IMR-90 (cell line): ENCODE results near the gene ULBP2. TPM values are rescaled to one million over a fixed set of nuclear protein-coding genes. Genes with fewer than 3 reads are reported as not detected.
"Not testable (repeated sequence)": the region's sequence is repeated elsewhere in the genome, so short reads cannot be mapped to it uniquely, and the experiment has no call there.

Experiments
- ATAC-seq: fragments of 200-7000 bp; cut with Tn5 transposase; 2 replicates; pipeline ENCODE4 v1.9.1; 2020; ENCODE audit warnings: low read depth, mild to moderate bottlenecking, moderate library complexity
- BruUV-seq: library from RNA; stranded (reverse); fragments of 400-500 nt; replicated peaks from 2 replicates; lab custom pipeline; 2021; lab: Mats Ljungman, UMichigan
- CTCF ChIA-PET: fragments of 300-600 bp; formaldehyde crosslinking; extraction: SDS; loops from one replicate; lab custom pipeline; 2021; ENCODE audit warnings: antibody characterized with exemption; lab: Yijun Ruan, JAX
- POLR2A ChIA-PET: fragments of 300-600 bp; sonication (Branson Sonifier 250); formaldehyde crosslinking; loops from one replicate; lab custom pipeline; 2022; ENCODE audit warnings: antibody characterized with exemption; ENCODE audit not compliant: unreplicated experiment; lab: Charles Lee
- DNase-seq: peaks from one replicate; pipeline ENCODE4 v3.0.0; 2013
- H2AFZ ChIP-seq: replicated peaks from 2 replicates; pipeline ENCODE3; 2013; ENCODE audit warnings: low read length, mild to moderate bottlenecking; ENCODE audit not compliant: poor library complexity
- H2AK5ac ChIP-seq: 2 replicates; pipeline ENCODE4 v1.6.1; 2013; ENCODE audit warnings: low read depth, low read length, inconsistent platforms
- H2AK9ac ChIP-seq: replicated peaks from 2 replicates; pipeline ENCODE3; 2013; ENCODE audit warnings: mild to moderate bottlenecking, low read depth, low read length, moderate library complexity; ENCODE audit not compliant: poor library complexity
- H2BK120ac ChIP-seq: 2 replicates; pipeline ENCODE4 v1.6.1; 2013; ENCODE audit warnings: low read depth, low read length, inconsistent platforms
- H2BK15ac ChIP-seq: 3 replicates; pipeline ENCODE4 v1.6.1; 2013; ENCODE audit warnings: low read depth, low read length, inconsistent platforms
- H2BK20ac ChIP-seq: 2 replicates; pipeline ENCODE4 v1.6.1; 2013; ENCODE audit warnings: low read depth, mild to moderate bottlenecking, inconsistent platforms, low read length, moderate library complexity
- H2BK5ac ChIP-seq: 2 replicates; pipeline ENCODE4 v1.6.1; 2013; ENCODE audit warnings: mild to moderate bottlenecking, low read depth, low read length, inconsistent platforms; ENCODE audit not compliant: poor library complexity, severe bottlenecking
- H3K14ac ChIP-seq: replicated peaks from 2 replicates; pipeline ENCODE4 v1.6.1; 2013; ENCODE audit warnings: low read depth, low read length, inconsistent platforms
- H3K18ac ChIP-seq: 2 replicates; pipeline ENCODE4 v1.6.1; 2013; ENCODE audit warnings: low read depth, low read length, control low read depth
- H3K23ac ChIP-seq: 2 replicates; pipeline ENCODE4 v1.6.1; 2013; ENCODE audit warnings: low read depth, low read length, inconsistent platforms
- H3K27ac ChIP-seq: 2 replicates; pipeline ENCODE4 v1.5.1; 2013; ENCODE audit warnings: mild to moderate bottlenecking, control low read depth, low read length; ENCODE audit not compliant: insufficient read depth
- H3K27me3 ChIP-seq: 2 replicates; pipeline ENCODE4 v1.6.1; 2013; ENCODE audit warnings: low read length; ENCODE audit not compliant: control insufficient read depth, insufficient read depth
- H3K36me3 ChIP-seq: 2 replicates; pipeline ENCODE4 v1.6.1; 2013; ENCODE audit warnings: low read length, mixed read lengths; ENCODE audit not compliant: control insufficient read depth, insufficient read depth
- H3K4ac ChIP-seq: 2 replicates; pipeline ENCODE4 v1.6.1; 2013; ENCODE audit warnings: low read depth, low read length, inconsistent platforms
- H3K4me1 ChIP-seq: 2 replicates; pipeline ENCODE4 v1.6.1; 2013; ENCODE audit warnings: low read length, mixed read lengths; ENCODE audit not compliant: control insufficient read depth, insufficient read depth
- H3K4me2 ChIP-seq: 2 replicates; pipeline ENCODE4 v1.6.1; 2013; ENCODE audit warnings: low read depth, mild to moderate bottlenecking, control low read depth, low read length, moderate library complexity
- H3K4me3 ChIP-seq: 2 replicates; pipeline ENCODE4 v1.5.1; 2013; ENCODE audit warnings: low read depth, mild to moderate bottlenecking, control low read depth, low read length, moderate library complexity; ENCODE audit not compliant: insufficient read depth
- H3K56ac ChIP-seq: 2 replicates; pipeline ENCODE4 v1.6.1; 2013; ENCODE audit warnings: low read length, inconsistent platforms; ENCODE audit not compliant: insufficient read depth; ENCODE audit errors: extremely low read depth
- H3K79me1 ChIP-seq, 2 experiments: 2 replicates each; pipeline ENCODE4 v1.6.1; 2013; ENCODE audit warnings: low read length in 2 of 2, inconsistent platforms in 1 of 2, low read depth in 1 of 2
- H3K9ac ChIP-seq: 2 replicates; pipeline ENCODE4 v1.6.1; 2013; ENCODE audit warnings: low read depth, low read length, control low read depth
- H3K9me1 ChIP-seq: 2 replicates; pipeline ENCODE4 v1.6.1; 2013; ENCODE audit warnings: low read length, inconsistent platforms; ENCODE audit not compliant: insufficient read depth
- H3K9me3 ChIP-seq: 2 replicates; pipeline ENCODE4 v1.6.1; 2013; ENCODE audit warnings: low read length; ENCODE audit not compliant: control insufficient read depth, insufficient read depth
- H4K20me1 ChIP-seq: 2 replicates; pipeline ENCODE4 v1.6.1; 2013; ENCODE audit warnings: low read length, inconsistent platforms; ENCODE audit not compliant: insufficient read depth
- H4K5ac ChIP-seq: 2 replicates; pipeline ENCODE4 v1.6.1; 2013; ENCODE audit warnings: mild to moderate bottlenecking, low read depth, low read length, control low read depth
- H4K8ac ChIP-seq, 2 experiments: 2 replicates each; pipeline ENCODE4 v1.6.1; 2013; ENCODE audit warnings: low read depth in 2 of 2, low read length in 2 of 2, control low read depth in 1 of 2, inconsistent platforms in 1 of 2
- H4K91ac ChIP-seq: 2 replicates; pipeline ENCODE4 v1.6.1; 2013; ENCODE audit warnings: low read depth, low read length, inconsistent platforms; ENCODE audit not compliant: insufficient read depth
- WGBS, 2 experiments: methylation state at CpG; one replicate each; pipeline versions ENCODE4 v1.1.5 to v1.1.7; 2013; ENCODE audit warnings: missing lambda C conversion rate in 2 of 2; ENCODE audit not compliant: insufficient read length in 1 of 2; ENCODE audit errors: extremely low coverage in 2 of 2; 5-methylcytosine and 5-hydroxymethylcytosine counted together
- dilution Hi-C: fragments of 300-500 bp; cut with HindIII; formaldehyde crosslinking; loops from one replicate; pipeline ENCODE4 v1.14.3; 2018; ENCODE audit warnings: low sequenced_read_pairs; ENCODE audit not compliant: unreplicated experiment
- in situ Hi-C: fragments of 300-500 bp; cut with MboI; formaldehyde crosslinking; loops from 3 replicates; pipeline ENCODE4 v1.14.3; 2019; ENCODE audit warnings: low sequenced_read_pairs, inconsistent platforms, mixed read lengths
- intact Hi-C: fragments of 100-400 bp; cut with micrococcal nuclease; formaldehyde crosslinking; loops from 2 replicates; pipeline ENCODE4 v1.10.0; 2022
- polyA plus RNA-seq, 3 experiments: library from polyadenylated mRNA; depleted of rRNA; stranded (reverse); fragments of >200 nt; gene quantifications; 2 replicates each; pipeline ENCODE4 v1.2.3, GENCODE V29; 2012; ENCODE audit warnings: low replicate concordance in 1 of 3
- total RNA-seq: library from RNA; depleted of rRNA; stranded (reverse); fragments of >200 nt; gene quantifications from 2 replicates; pipeline ENCODE4 v1.2.3, GENCODE V29; 2012

Gene ULBP2
- total and polyA plus RNA-seq, 2 of the 4 experiments (the other 2 are of a cell fraction), result 7.9 to 16.2 TPM

DNA sequence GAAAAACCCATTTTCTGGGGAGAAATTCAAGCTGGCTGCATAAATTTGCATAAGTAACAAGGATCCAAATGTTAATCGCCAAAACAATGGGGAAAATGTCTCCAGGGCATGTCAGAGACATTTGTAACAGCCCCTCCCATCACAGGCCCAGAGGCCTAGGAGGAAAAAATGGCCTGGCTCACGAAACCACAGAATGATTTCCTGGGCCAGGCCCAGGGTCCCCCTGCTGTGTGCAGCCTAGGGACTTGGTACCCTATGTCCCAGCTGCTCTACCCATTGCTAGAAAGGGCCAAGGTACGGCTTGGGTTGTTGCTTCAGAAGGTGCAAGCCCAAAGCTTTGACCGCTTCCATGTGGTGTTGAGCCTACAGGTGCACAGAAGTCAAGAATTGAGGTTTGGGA is 33.3 kb upstream of the ULBP2 start:
- in situ Hi-C loops, H2BK120ac ChIP-seq, H3K4me1 ChIP-seq, H2BK15ac ChIP-seq, POLR2A ChIA-PET, dilution Hi-C loops, H3K36me3 ChIP-seq, H3K18ac ChIP-seq, H2AK5ac ChIP-seq, H4K20me1 ChIP-seq, intact Hi-C loops, H2BK5ac ChIP-seq, H3K4me3 ChIP-seq, H3K56ac ChIP-seq, H2AK9ac ChIP-seq, H2AFZ ChIP-seq, H4K91ac ChIP-seq, CTCF ChIA-PET, H2BK20ac ChIP-seq, DNase-seq, ATAC-seq, H3K27ac ChIP-seq, BruUV-seq, H4K5ac ChIP-seq, H3K4ac ChIP-seq, H3K79me1 ChIP-seq, H3K14ac ChIP-seq, H3K9me1 ChIP-seq, H4K8ac ChIP-seq, H3K4me2 ChIP-seq, H3K23ac ChIP-seq, H3K9ac ChIP-seq: not testable (repeated sequence)
- WGBS, 2 experiments, result no CpG with 5 or more reads among the region's 4 CpGs
- Histone ChIP-seq H3K27me3 (peaks cover 20% of the 10 kb centered on the region), H3K9me3 (peaks cover 12% of the 10 kb centered on the region)
